ENCODE measurements around the gene LRRC7.

The LRRC7 gene

GRCh38 chr1:69587391-69587790 is 19.7 kb downstream of the LRRC7 start:
- in situ Hi-C loops (cut with MboI; ENCODE audit: low sequenced_read_pairs) = no loop called here

GRCh38 chr1:69589799-69590198 is 22.1 kb downstream of the LRRC7 start:
- in situ Hi-C loops (cut with MboI; ENCODE audit: low sequenced_read_pairs) = no loop called here

GRCh38 chr1:69592341-69592740 is 24.6 kb downstream of the LRRC7 start:
- in situ Hi-C loops (cut with MboI; ENCODE audit: low sequenced_read_pairs) = no loop called here

- in situ Hi-C loops (cut with MboI; ENCODE audit: low sequenced_read_pairs) = no loop called here
Observed at GRCh38 chr1:69595486-69595885, 27.8 kb downstream of the LRRC7 start.

- in situ Hi-C loops (cut with MboI; ENCODE audit: low sequenced_read_pairs) = no loop called here
Observed at GRCh38 chr1:69611316-69611715, 43.6 kb downstream of the LRRC7 start.

GRCh38 chr1:69613414-69613813 is 45.7 kb downstream of the LRRC7 start:
- in situ Hi-C loops (cut with MboI; ENCODE audit: low sequenced_read_pairs) = no loop called here

GRCh38 chr1:69638673-69639072 is 71.0 kb downstream of the LRRC7 start:
- in situ Hi-C loops (cut with MboI; ENCODE audit: low sequenced_read_pairs) = no loop called here

- in situ Hi-C loops (cut with MboI; ENCODE audit: low sequenced_read_pairs) = no loop called here
Observed at GRCh38 chr1:69639159-69639558, 71.4 kb downstream of the LRRC7 start.

- in situ Hi-C loops (cut with MboI; ENCODE audit: low sequenced_read_pairs) = no loop called here
Observed at GRCh38 chr1:69643266-69643665, 75.5 kb downstream of the LRRC7 start.

GRCh38 chr1:69645477-69645876 is 77.8 kb downstream of the LRRC7 start:
- in situ Hi-C loops (cut with MboI; ENCODE audit: low sequenced_read_pairs) = no loop called here

GRCh38 chr1:69648486-69648885 is 80.8 kb downstream of the LRRC7 start:
- in situ Hi-C loops (cut with MboI; ENCODE audit: low sequenced_read_pairs) = no loop called here

GRCh38 chr1:69649383-69649990 is 81.8 kb downstream of the LRRC7 start:
- in situ Hi-C loops (cut with MboI; ENCODE audit: low sequenced_read_pairs) = no loop called here

- in situ Hi-C loops (cut with MboI; ENCODE audit: low sequenced_read_pairs) = no loop called here
Observed at GRCh38 chr1:69650779-69651178, 83.1 kb downstream of the LRRC7 start.

- in situ Hi-C loops (cut with MboI; ENCODE audit: low sequenced_read_pairs) = no loop called here
Observed at GRCh38 chr1:69651656-69652055, 83.9 kb downstream of the LRRC7 start.

- in situ Hi-C loops (cut with MboI; ENCODE audit: low sequenced_read_pairs) = no loop called here
Observed at GRCh38 chr1:69657971-69658370, 90.2 kb downstream of the LRRC7 start.

- in situ Hi-C loops (cut with MboI; ENCODE audit: low sequenced_read_pairs) = no loop called here
Observed at GRCh38 chr1:69661686-69662085, 94.0 kb downstream of the LRRC7 start.

- in situ Hi-C loops (cut with MboI; ENCODE audit: low sequenced_read_pairs) = no loop called here
Observed at GRCh38 chr1:69662321-69662720, 94.6 kb downstream of the LRRC7 start.

- in situ Hi-C loops (cut with MboI; ENCODE audit: low sequenced_read_pairs) = no loop called here
Observed at GRCh38 chr1:69671363-69672010, 103.8 kb downstream of the LRRC7 start.

- in situ Hi-C loops (cut with MboI; ENCODE audit: low sequenced_read_pairs) = no loop called here
Observed at GRCh38 chr1:69673321-69673720, 105.6 kb downstream of the LRRC7 start.

- in situ Hi-C loops (cut with MboI; ENCODE audit: low sequenced_read_pairs) = no loop called here
Observed at GRCh38 chr1:69679965-69680364, 112.2 kb downstream of the LRRC7 start.

- in situ Hi-C loops (cut with MboI; ENCODE audit: low sequenced_read_pairs) = no loop called here
Observed at GRCh38 chr1:69686367-69686984, 118.8 kb downstream of the LRRC7 start.

GRCh38 chr1:69688193-69688592 is 120.5 kb downstream of the LRRC7 start:
- in situ Hi-C loops (cut with MboI; ENCODE audit: low sequenced_read_pairs) = no loop called here
